GM12878 (cell line): Measurements from ENCODE around the gene GNB5.

Experiments used
- CTCF ChIP-seq, 3 experiments: IDR thresholded peaks in 2 of 3; conservative IDR thresholded peaks in 1 of 3; 2 replicates each; pipeline ENCODE4 v1.5.1; 2011; ENCODE audit warnings: low read depth in 3 of 3, low read length in 3 of 3, mild to moderate bottlenecking in 3 of 3, control low read depth in 2 of 3, moderate library complexity in 2 of 3, inconsistent platforms in 1 of 3, mixed read lengths in 1 of 3; ENCODE audit not compliant: control insufficient read depth in 2 of 3, insufficient read depth in 1 of 3; ENCODE audit errors: extremely low read depth in 1 of 3
- YBX1 ChIP-seq: fragments of 450-650 bp; IDR thresholded peaks from 2 replicates; pipeline ENCODE4 v1.6.1; 2016; ENCODE audit warnings: antibody characterized with exemption
- ZNF274 ChIP-seq: IDR thresholded peaks from one replicate; pipeline ENCODE4 v1.8.0; 2011; ENCODE audit not compliant: insufficient read length, insufficient read depth

- no peak for TF ChIP-seq ZNF274
- TF ChIP-seq CTCF (IDR thresholded peaks at IDR 0.05 in 2 of 3, conservative IDR thresholded peaks at IDR 0.05 in 1 of 3; ENCODE audit: control insufficient read depth in 2 of 3, extremely low read depth in 1 of 3, insufficient read depth in 1 of 3, low read depth in 3 of 3, low read length in 3 of 3) = peak; percentile 62 to 74 (median 72)
- no peak for TF ChIP-seq YBX1
Measured at GRCh38 chr15:52183562-52184173, 7.5 kb downstream of the GNB5 start.
